HG02973 (cell line): Measurements from ENCODE around the gene ZKSCAN4.

ENCODE experiments used
- ATAC-seq: cut with Tn5 transposase; IDR thresholded peaks from one replicate; pipeline ENCODE4 v1.9.1; 2021; ENCODE audit warnings: moderate library complexity; ENCODE audit not compliant: unreplicated experiment

The ZKSCAN4 gene

GRCh38 chr6:28250747-28251146 is 1.3 kb downstream of the ZKSCAN4 start:
- ATAC-seq, result no peak

- no peak for ATAC-seq
These were observed 3.2 kb downstream of the ZKSCAN4 start for GRCh38 chr6:28248916-28249315.

GRCh38 chr6:28245206-28245941 is 6.7 kb downstream of the ZKSCAN4 start:
- no peak for ATAC-seq

- no peak for ATAC-seq
These were observed 8.1 kb downstream of the ZKSCAN4 start for GRCh38 chr6:28243946-28244345.

- ATAC-seq, result no peak
These were observed 11.6 kb downstream of the ZKSCAN4 start for GRCh38 chr6:28240471-28240870.

GRCh38 chr6:28239636-28240035 is 12.4 kb downstream of the ZKSCAN4 start:
- ATAC-seq, result no peak

GRCh38 chr6:28235912-28236452 is 16.1 kb downstream of the ZKSCAN4 start:
- ATAC-seq, result no peak

- ATAC-seq, result no peak
These were observed 19.3 kb downstream of the ZKSCAN4 start for GRCh38 chr6:28232785-28233184.

GRCh38 chr6:28226460-28226859 is 25.6 kb downstream of the ZKSCAN4 start:
- ATAC-seq, result no peak

- no peak for ATAC-seq
These were observed 26.8 kb downstream of the ZKSCAN4 start, which contains the start of gene ZSCAN9 for GRCh38 chr6:28225056-28225834. Gene ZSCAN9, plus strand, starts transcription at chr6:28225275. Its CDS starts 1,810 bp downstream, at chr6:28227085.

- no peak for ATAC-seq
These were observed 27.7 kb downstream of the ZKSCAN4 start for GRCh38 chr6:28224131-28225055.

GRCh38 chr6:28220257-28221133 is 31.6 kb downstream of the ZKSCAN4 start:
- no peak for ATAC-seq

GRCh38 chr6:28218312-28219248 is 33.5 kb downstream of the ZKSCAN4 start:
- ATAC-seq, result no peak

GRCh38 chr6:28217890-28218289 is 34.2 kb downstream of the ZKSCAN4 start:
- no peak for ATAC-seq

GRCh38 chr6:28215425-28215824 is 36.6 kb downstream of the ZKSCAN4 start:
- no peak for ATAC-seq

GRCh38 chr6:28213213-28213523 is 38.9 kb downstream of the ZKSCAN4 start:
- no peak for ATAC-seq

GRCh38 chr6:28212510-28213212 is 39.4 kb downstream of the ZKSCAN4 start:
- ATAC-seq, result no peak

- ATAC-seq, result no peak
These were observed 40.1 kb downstream of the ZKSCAN4 start for GRCh38 chr6:28211840-28212509.
